Myocyte (in vitro differentiated cells): Measurements from ENCODE around the gene CYP39A1. TPM values are rescaled to one million over a fixed set of nuclear protein-coding genes. Genes with fewer than 3 reads are reported as not detected.
"Not testable (repeated sequence)": the region's sequence is repeated elsewhere in the genome, so short reads cannot be mapped to it uniquely, and the experiment has no call there.

ENCODE experiments used
- DNase-seq: peaks from one replicate; pipeline ENCODE4 v3.0.0-alpha.2; 2012; ENCODE audit warnings: low read depth
- total RNA-seq: library from RNA; depleted of rRNA; stranded (reverse); fragments of >200 nt; gene quantifications from 2 replicates; pipeline ENCODE4 v1.2.3, GENCODE V29; 2014

The CYP39A1 gene
- total RNA-seq, 1 donor from 2014 or later: 0.24 TPM

GRCh38 chr6:46651006-46651405 is 1.6 kb downstream of the CYP39A1 start:
- no peak for DNase-seq

DNA sequence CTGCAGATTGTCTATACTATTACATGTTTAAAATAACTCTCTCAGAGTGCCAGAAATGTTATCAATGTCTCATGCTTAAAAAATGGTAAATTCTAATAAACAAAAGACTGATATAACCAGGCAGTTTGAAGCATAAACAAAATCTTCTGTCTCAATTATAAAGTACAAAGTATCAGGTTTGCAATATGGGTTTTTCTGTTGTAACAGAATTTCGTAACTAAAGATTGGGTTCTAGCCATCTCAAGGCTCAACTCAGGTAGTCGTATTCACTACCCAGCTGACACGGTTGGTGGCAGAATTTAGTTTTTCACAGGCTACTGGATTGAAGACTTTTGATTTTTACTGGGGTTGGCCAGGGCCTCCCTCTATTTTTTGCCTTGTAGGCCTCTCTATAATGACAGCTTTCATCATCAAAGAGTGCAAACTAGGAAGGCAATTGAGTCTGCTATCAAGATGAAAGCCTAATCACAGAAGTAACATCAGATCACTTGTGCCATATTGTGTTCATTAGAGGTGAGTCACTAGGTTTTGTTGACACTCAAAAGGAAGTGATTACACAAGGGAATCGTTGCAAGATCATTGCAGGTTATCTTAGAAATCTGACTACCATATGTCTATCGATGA is 3.6 kb downstream of the CYP39A1 start:
- no peak for DNase-seq

GRCh38 chr6:46648108-46648507 is 4.5 kb downstream of the CYP39A1 start:
- DNase-seq: not testable (repeated sequence)

- DNase-seq: no peak
Observed at GRCh38 chr6:46645265-46645664, 7.4 kb downstream of the CYP39A1 start.

GRCh38 chr6:46642928-46643751 is 9.5 kb downstream of the CYP39A1 start:
- no peak for DNase-seq

DNA sequence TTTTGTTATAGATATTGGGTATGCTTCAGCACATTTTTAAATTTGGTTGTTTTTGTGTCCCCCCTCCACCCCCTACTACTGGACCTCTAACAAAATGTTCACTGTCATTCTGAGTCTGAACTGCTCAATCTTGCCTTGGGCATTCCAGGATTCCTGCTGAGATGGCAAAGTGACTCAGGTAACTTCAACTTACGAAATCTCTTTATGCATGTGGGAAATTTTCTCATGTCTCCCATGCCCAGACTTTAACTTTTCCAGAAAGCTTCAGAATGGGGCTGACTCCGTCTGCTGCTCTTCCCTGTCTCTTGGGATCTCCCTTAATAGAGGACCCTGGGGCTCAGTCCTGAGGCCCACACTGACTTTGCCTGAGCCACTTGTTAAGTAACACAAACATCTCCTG is 14.0 kb downstream of the CYP39A1 start:
- DNase-seq: no peak

DNA sequence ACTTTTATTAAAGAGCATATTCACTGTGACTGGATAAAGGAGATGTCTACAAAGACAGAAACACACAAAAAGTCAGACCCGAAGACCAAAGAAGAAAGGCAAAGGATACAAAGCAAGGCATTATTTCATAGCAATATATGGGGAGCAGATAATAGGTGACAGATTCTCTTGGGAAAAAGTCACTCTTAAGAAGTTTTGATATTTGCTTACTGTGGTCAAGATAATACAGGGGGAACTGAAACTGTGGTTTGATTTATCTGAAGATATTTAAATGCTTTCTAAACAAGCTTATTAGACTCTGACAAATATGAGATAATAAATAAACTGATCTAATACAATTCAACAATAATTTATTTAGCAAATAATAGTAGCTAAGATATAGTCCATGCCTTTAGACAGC is 14.7 kb downstream of the CYP39A1 start:
- no peak for DNase-seq

DNA sequence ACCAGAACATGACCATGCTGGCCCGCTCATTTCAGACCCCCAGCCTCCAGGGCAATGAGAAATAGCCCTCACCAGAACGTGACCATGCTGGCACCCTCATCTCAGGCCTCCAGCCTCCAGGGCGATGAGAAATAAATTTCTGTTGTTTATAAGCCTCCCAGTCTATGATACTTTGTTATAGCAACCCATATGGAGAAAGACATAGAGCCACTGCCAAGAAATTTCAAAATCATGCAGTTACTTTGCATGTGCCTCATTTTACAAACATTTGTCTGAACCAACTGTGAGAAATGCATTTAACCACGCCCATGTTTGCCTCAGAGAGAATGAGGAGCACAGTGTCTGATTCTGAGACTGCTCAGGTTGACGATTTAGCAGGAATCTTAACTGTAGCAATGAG is 15.5 kb downstream of the CYP39A1 start:
- peak; percentile 24 for DNase-seq

DNA sequence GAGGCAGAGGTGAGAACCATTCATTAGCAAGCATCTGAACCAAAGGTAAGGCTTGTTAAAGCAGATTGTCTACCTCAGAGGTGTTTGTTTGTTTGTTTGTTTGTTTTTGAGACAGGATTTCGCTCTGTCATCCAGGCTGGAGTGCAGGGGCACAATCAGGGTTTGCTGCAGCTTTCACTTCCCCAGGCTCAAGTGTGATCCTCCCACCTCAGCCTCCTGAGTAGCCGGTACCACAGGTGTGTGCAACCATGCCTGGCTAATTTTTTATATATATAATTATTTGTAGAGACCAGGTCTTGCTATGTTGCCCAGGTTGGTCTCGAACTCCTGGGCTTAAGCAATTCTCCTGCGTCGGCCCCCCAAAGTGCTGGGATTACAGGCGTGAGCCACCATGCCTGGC is 17.2 kb downstream of the CYP39A1 start:
- no peak for DNase-seq

DNA sequence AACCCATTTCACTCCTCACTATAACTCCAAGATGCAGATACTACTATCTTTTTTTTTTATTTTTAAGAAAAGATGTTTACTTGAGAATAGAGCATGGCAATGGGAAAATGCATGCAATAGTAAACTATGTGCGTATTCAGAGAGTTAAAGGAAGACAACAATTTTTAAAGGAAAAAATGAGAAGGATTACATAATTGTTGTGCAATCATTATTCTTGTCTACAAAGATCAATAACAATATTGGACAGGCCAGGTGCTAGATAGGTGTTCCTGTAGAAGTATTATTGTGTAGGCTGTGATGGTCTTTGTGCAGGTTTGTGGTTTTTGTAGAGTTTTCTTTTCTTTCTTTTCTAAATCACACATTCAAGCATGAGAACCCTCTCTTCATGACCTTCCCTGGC is 20.6 kb downstream of the CYP39A1 start:
- no peak for DNase-seq

- no peak for DNase-seq
Observed at GRCh38 chr6:46629691-46630090, 22.9 kb downstream of the CYP39A1 start.

- no peak for DNase-seq
Observed at GRCh38 chr6:46628976-46629375, 23.6 kb downstream of the CYP39A1 start.

- no peak for DNase-seq
Observed at GRCh38 chr6:46628498-46628897, 24.1 kb downstream of the CYP39A1 start.

GRCh38 chr6:46626976-46627375 is 25.6 kb downstream of the CYP39A1 start:
- no peak for DNase-seq

DNA sequence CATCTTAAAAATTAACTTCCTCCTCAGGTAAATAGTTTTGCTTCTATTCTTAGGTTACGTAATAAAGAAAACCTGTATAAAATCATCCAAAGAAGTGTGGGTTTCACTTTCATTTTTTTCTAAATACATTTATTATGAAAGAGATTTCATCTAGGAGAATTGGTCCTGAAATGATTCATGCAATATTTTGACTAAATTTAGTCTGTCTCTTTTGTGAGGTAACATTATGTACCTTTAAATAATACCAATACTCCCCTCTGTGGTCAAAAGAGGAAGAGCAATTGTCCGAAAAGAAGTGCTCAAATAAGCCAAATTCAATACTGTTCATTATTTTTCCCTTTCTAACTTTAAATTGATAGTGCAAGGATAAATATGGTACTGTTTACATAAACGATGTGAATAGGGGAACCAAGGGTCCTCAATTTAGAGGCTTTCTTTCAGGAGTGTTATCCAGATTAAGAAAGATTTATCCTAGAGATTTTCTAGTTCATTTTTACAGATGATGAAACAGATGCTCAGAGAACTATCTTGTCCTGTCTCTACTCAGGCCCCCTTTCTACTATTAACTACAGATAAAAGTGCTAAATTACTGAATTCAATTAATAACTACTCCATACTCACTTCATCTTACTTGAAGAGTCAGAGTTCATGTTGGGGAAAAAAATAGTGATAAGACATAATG is 26.2 kb downstream of the CYP39A1 start:
- peak; percentile 45 for DNase-seq

DNA sequence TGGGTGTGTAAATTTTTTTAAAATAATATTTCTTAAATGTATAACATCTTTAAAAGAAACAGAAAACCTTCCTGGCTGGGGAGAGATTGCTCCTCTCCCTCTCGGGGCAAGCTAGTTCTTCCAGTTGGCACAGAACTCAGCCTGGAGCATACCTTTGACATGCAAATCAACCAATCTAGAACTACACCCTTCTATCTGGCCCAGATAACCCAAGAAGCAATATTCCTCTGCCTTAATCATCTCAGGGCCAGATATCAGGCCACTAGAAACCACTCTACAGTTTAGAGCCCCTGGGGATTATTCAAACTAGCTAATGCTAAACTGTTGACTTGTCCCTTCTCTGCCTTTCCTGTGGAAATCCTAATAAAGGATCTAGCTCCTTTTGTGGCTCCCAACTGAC is 33.9 kb downstream of the CYP39A1 start:
- DNase-seq: no peak

DNA sequence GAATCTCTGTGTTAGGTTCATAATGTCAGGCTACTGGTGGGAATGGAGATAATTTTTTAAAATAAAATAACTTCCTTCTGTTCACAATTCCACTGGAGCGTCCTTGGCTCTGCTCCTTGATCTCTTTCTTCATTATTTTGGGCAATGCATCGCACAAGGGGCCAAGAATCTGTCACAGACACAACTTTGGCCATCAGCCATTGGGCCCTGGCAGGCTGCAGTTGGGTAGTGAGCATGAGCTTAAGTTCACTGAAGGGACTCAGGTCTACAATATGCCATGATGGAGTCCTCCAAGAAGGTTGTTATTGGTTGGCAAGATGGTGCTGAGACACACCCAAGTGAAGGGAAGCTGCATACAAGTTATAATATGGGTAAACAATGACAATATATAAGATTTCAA is 40.0 kb downstream of the CYP39A1 start:
- DNase-seq: no peak

DNA sequence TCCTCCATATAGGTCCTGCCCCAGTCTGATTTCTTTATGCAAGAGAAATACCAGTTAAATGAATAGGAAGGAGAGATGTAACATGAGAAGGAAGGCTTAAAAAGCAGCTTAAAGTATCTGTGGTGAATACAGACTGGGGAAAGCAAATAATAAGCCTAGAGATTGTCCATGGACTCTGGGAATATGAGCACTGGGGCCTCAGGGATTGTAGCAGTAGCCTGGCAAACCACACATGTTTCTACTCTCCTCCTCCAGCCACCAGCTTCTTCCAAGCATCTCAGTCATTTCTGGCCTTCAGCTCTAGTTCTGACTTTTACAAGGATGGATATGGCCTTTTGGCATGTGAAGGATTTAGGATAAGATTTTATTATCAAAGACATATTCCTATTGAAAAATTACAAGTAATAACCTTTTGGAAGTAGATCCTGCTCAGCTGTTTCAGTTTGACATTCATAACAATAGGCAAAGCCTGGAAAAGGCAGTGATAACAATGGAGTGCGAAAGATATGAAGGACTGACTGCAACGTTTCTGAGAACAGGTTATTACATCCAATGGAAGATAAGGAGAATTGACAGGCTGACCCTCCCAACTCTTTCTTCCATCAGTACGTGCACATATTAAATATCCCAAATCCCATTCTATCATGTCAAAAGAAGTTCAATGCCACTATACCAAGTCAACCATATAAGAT is 41.6 kb downstream of the CYP39A1 start:
- peak; percentile 34 for DNase-seq

GRCh38 chr6:46606338-46606737 is 46.3 kb downstream of the CYP39A1 start:
- peak; percentile 22 for DNase-seq

DNA sequence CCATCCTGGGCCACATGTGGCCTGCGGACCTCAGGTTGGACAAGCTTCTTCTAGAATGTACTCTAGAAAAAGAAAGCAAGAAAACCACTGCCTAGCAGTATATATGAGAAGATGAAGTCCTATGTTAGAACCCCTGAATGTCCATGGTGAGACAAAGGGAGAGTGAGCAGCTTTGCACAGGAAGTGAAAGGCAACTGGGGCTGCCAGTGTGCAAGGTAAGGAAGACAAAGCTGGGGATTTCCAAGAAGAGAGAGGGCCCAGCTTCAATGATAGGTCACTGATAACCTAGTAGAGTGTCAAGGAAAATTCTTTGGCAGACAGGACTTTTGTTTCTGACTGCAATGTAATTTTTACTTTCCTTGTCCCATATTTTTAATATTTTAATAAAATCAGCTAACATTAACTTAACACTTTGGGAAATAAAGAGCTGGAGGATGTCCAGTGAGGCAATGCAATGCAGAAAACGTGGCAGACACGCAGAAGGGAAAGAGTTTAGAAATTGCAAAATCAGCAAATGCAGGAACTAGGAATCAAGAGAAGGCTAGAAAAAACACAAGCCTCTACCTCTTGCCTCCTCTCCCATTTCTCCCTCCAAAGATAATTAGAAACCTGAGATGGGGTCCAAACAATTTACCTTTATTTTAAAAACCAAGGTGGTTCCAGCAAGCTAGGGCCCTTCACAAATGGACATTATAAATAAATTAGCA is 47.4 kb downstream of the CYP39A1 start:
- DNase-seq: no peak

DNA sequence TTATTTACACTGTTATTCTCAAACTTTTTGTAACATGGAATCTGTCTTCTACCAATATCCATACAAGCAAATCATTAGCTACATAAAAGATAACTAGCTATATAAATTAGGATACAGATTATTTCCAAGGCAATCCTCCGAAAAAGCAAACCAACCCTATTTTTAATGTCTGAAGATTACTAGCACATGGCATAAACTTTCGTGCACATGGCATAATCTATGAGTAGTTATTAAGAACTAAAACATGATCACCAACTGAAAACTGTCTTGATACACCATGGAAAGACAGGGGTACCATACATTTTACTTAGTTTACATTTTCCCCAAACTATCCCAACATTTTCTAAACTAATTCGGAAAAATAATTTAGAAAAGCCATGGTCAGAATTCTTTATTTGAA is 54.4 kb downstream of the CYP39A1 start:
- DNase-seq: no peak
